NT2/D1 (cell line): ENCODE measurements around the gene CCDC68.

Experiments
- SUZ12 ChIP-seq: IDR thresholded peaks from 2 replicates; pipeline ENCODE4 v1.6.1; 2011; ENCODE audit not compliant: insufficient read length, insufficient read depth; ENCODE audit errors: extremely low read depth
- YY1 ChIP-seq: IDR thresholded peaks from 2 replicates; pipeline ENCODE4 v1.6.1; 2011; ENCODE audit not compliant: insufficient read length, insufficient read depth
- ZNF274 ChIP-seq: IDR thresholded peaks from 2 replicates; pipeline ENCODE4 v1.6.1; 2011; ENCODE audit warnings: mild to moderate bottlenecking, low read depth, low read length

GRCh38 chr18:54957996-54958395 lies 1.3 kb downstream of the CCDC68 start:
- TF ChIP-seq YY1 (no peak), ZNF274 (no peak), SUZ12 (no peak)
